Neural cell (in vitro differentiated cells): ENCODE results near the gene TMEM253.

Source experiments
- CTCF ChIP-seq: fragments of 450-650 bp; IDR thresholded peaks from 2 replicates; pipeline ENCODE4 v1.5.1; 2014; ENCODE audit warnings: antibody characterized with exemption, mild to moderate bottlenecking, moderate library complexity; ENCODE audit not compliant: poor library complexity, severe bottlenecking
- POLR2AphosphoS5 ChIP-seq: IDR thresholded peaks from 2 replicates; pipeline ENCODE4 v1.6.1; 2012
- RAD21 ChIP-seq: fragments of 450-650 bp; conservative IDR thresholded peaks from 2 replicates; pipeline ENCODE4 v1.6.1; 2014; ENCODE audit warnings: antibody characterized with exemption, mild to moderate bottlenecking, moderate library complexity

GRCh38 chr14:21059842-21060613 lies 40.8 kb upstream of the TMEM253 start:
- TF ChIP-seq CTCF = no peak
- no peak for TF ChIP-seq POLR2AphosphoS5
- no peak for TF ChIP-seq RAD21
